HL-60/S4 treated with retinoic acid at 250 ng/mL for 4 days and 3 days (cell line): Measurements from ENCODE around the gene INSIG1.

Experiments used
- in situ Hi-C: fragments of 300-500 bp; cut with MboI; formaldehyde crosslinking; loops from 2 replicates; pipeline ENCODE4 v1.7.0; 2022; ENCODE audit warnings: low sequenced_read_pairs

Gene INSIG1

DNA sequence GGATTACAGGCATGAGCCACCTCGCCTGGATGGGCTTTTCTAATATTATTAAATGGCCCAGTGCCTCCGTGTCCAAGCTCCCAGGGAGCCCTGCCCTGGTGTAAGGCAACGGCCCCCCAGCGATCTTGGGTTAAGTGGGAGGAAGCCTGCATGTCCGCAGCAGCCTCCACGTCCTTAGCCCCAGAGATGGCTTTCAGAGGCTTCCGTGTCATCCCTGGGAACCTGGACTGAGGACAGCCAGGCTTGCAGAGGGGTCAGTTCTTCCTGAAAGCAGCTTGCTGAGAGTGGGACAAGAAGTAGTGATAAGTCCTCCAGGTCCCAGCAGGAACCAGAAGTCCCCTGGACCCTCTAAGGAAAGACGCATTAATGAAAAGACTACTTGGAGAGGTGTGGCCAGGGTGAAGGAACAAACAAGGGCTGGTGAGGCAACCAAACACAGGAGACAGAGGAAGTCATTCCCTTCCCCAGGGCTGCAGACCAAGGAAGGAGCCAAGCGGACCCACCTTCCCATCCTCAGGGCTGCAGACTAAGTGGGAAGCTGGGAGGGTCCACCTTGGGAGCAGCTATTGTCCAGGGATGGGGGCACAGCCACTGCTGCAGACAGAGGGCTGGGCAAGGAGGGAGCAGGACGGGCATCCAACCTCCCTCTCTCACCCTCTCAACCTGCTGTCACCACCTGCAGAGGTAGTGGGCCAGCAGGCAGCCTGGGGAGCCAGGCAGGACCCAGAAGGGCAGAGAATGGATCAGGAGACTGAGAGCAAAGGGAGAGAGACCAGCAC is 13.0 kb upstream of the INSIG1 start:
- in situ Hi-C loops: no loop called here

DNA sequence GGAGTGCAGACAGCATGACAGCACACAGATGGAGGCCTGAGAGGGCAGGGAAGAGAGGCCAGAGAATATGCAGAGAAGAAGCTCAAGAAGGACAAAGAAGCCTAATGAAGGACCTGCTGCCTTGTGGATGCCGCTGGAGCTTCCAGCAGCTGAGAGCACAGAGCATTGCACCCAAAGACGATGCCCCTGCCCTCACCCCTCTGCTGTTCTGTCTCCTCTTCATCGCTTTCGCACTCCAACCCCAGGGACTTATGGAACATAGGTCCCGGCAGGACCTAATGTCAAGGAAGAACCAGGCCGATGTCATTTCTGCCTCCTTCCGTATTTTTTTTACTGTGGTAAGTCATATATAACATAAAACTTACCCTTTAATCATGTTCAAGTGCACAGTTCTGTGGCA is 12.3 kb upstream of the INSIG1 start:
- in situ Hi-C loops: no loop called here

DNA sequence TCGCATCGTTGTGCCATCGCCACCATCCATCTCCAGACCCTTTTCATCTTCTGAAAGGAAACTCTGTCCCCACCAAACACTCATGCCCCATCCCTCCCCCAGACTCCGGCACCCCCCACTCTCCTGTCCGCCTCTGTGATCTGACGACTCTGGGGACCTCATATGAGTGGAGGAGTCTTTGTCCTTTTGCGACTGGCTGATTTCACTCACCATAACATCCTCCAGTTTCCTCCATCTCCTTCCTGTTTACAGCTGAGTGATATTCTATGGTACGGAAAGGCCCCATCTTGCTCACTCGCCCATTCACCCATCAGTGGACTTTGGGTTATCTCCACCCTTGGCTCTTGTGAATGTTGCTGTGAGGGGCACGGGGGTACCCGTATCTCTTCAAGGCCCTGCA is 11.8 kb upstream of the INSIG1 start:
- in situ Hi-C loops: no loop called here

DNA sequence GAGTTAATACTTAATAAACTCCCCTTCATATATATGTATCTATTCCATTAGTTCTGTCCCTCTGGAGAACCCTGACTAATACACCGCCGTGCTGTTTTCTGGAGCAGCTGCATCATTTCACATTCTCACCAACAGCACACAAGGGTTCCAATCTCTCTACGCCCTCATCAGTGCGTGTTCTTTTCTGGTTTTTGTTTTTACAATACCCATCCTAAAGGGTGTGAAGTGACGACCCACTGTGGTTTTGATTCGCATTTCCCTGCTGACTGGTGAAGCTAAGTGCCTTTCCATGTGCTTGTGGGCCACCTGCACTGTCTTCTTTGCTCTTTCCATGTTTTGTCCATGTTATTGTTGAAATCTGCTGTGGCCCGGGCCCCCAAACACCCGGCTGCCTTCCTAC is 11.0 kb upstream of the INSIG1 start:
- in situ Hi-C loops: no loop called here

DNA sequence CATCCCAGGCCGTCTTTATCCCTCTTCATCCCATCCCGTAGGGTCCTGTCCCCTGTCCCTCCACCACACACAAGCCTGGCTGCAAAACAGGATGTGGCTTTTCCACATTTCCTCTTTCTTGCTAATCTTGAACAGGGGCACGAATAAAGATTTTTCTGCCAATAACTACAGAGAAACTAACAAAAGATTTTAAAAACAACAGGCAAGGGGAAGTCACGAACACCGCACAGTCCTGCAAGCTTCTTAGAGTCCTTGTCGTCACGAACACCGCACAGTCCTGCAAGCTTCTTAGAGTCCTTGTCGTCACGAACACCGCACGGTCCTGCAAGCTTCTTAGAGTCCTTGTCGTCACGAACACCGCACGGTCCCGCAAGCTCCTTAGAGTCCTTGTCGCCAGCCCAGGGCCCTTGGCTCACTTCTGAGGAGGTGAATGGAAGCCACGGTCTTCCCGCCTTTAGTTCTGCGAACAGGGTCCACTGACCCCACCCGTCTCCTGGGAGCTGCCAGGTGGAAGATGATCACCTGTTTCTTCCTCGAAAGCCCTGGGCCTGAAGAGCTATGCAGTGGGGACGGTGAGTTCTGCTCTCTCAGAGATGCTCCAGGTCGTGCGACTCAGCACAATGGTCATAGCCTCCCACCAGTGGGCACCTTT is 10.3 kb upstream of the INSIG1 start:
- in situ Hi-C loops: no loop called here

DNA sequence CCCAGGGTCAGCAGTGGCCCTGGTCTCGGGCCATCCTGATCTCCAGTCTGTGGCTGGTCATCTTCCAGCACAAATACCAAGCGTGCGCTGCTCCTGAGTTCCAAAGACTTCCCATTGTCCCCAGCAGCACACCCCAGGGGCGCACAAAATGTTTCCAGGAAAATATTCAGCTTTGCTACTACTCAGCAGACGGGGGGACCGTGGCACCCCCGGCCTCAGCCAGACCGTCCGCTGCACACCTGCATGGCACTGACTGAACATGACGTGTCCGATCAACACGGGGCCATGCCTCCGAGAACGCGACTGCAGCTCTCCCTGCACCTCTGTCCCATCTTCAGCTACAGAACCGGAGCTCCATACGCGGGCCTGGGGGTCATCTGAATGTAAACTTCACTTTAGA is 9.6 kb upstream of the INSIG1 start:
- in situ Hi-C loops: no loop called here

DNA sequence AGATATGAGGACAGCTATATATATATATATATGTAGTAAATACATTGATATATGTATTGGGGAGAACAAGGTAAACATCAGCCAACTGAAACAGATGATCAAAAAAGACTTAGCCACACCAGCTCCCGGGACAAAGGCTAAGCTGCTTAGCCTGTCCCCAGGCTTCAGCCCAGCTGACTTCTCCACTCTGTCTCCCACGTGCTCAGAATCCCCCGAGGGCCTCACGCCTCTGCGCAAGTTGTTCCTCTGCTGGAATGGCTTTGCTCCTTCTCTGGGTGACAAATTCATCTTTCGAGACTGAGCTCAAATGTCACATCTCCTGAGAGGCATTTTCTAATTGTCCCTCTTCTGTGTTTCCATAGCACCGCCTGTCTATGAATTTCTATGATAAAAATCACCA is 8.6 kb upstream of the INSIG1 start:
- in situ Hi-C loops: no loop called here

DNA sequence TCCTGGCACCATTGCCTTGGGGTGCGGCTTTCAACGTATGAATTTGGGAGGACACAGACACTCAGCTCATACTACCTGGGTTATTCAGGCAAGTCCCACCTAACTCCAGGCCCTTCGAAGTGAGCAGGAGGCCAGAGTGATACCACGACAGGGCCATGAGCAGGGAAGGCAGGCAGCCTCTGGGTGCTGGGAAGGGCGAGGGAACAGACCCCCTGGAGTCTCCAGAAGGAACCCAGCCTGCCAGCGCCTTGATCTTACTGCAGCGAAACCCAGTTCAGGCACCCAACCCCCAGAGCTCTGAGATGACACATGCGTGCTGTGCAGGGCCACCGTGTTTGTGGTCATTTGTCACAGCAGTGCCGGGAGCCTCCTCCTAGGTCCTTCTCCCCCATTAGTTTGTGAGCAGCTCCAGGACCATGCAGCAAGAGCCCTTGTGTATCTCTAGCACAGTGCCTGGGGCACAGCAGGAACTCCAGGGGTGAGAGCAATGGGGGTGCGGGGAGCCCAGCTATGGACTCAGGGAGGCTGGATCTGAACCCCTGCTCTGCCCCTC is 7.7 kb upstream of the INSIG1 start:
- in situ Hi-C loops: no loop called here

DNA sequence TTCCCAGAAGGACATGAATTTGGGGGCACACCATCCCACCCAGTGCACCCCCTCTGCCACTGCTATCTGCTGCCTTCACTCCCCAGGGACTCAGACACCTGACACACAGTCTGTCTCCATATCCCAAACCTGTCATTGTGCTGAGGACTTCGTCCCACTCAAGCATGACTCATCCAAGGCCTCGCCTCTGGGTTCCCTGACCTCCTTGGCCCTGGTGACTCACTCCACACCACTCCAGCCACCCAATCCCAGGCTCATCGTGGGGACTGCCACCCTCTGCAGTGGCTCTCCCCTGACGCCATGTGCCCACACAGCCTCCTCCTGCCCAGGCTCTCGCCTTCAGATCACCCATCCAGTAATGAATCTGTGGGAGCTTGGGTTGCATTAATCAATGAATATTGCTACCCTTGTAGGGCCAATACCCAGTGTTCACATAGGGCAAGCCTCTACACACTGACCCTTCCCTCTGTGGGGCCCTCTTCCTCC is 6.6 kb upstream of the INSIG1 start:
- in situ Hi-C loops: no loop called here

DNA sequence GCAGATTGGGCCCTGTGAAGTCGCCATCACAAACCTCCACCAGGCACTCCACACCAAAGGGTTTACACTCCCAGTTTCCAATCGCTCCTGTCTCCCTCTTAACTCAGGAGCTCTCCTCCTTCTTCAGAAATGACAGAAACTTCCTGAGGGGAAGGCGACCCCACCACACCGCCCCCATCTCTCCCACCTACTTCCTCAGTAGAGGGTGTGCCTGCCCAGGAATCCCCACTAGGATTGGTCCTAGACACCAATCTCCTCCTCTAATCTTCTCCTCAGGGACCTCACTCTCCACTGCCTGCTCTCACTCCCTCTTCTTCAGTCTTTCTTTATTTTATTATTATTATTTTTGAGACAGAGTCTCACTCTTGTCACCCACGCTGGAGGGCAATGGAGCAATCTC is 5.9 kb upstream of the INSIG1 start:
- in situ Hi-C loops: no loop called here

DNA sequence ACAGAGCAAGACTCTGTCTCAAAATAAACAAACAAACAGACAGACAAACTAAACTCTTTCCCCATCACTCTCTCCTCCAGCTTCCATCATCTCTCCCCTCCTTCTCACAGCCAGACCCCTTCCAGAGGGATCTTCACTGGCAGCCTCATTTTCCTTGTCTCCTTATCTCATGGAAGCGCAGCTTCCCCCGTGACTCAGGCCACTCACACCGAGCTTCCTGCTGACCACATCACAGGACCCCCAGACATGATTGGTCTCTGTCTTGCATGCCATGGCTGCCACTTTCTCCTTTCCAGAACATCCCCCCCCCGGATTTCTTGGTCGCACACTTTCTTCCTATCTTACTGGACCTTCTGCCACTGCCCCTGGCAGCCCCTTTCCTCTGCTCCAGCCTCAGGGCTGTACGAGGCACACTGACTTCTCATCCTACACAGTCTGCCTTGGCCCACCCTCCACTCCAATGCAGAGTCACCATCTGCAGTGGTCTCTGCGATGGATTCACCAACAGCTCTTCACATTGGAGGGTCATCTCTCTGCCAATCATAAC is 4.9 kb upstream of the INSIG1 start:
- in situ Hi-C loops: no loop called here

DNA sequence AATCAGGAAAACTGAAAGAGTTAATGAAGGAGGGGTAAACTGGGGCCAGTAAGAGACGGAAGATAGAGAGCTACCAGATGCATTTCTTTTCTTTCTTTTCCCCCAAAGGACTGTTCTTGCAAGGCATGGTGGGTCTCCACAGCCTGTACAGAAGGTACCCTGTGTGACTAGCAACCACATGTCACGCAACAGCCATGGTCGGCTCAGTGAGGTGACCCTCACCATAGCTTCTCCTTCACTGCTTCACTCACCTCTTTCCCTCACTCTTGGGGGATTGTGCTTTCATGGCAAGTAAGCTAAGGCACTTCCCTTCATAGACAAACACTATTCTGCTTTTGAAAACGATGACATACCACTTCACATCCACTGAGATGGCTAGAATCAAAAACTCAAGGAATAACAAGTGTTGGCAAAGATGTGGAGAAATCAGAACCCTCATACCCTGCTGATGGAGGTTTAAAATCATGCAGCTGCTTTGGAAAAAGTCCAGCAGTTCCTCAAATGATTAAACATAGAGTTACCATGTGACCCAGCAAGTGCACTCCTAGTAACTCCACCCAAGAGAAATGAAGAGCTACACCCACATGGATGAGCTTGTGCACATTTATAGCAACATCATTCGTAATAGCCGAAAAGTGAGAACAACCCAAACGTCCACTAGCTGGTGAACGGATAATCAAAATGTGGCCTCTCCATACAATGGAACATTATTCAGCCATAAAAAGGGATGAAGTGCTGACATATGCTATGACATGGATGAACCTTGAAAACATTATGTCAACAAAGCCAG is 3.8 kb upstream of the INSIG1 start:
- in situ Hi-C loops: no loop called here

DNA sequence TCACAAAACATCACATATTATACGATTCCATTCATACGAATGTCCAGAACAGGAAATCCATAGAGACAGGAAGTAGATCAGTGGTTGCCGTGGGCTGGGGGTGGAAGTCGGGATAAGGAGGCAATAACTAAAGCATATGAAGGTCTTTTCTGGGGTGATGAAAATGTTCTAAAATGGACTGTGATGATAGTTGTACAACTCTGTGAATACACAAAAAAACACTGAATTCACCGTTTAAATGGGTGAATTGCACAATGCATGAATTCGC is 3.2 kb upstream of the INSIG1 start:
- in situ Hi-C loops: no loop called here

DNA sequence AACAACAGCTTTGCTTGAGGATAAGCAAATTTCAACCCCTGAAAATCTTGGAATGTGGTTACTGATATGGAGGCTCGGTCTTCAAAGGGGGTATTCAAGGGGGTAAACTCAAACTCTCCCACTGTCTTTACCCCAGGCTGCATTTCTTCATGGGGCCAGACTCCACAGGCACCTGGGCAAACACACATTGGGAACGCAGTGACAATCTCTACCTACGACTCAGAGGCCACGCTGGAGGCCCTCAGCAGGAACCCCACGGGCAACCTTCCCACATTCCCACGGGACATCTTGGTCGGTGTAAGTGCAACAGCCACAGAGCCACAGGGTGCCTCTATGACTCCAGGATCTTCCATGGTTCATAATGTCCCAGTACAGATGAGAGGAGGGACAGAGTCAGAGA is 2.2 kb upstream of the INSIG1 start:
- in situ Hi-C loops: no loop called here

DNA sequence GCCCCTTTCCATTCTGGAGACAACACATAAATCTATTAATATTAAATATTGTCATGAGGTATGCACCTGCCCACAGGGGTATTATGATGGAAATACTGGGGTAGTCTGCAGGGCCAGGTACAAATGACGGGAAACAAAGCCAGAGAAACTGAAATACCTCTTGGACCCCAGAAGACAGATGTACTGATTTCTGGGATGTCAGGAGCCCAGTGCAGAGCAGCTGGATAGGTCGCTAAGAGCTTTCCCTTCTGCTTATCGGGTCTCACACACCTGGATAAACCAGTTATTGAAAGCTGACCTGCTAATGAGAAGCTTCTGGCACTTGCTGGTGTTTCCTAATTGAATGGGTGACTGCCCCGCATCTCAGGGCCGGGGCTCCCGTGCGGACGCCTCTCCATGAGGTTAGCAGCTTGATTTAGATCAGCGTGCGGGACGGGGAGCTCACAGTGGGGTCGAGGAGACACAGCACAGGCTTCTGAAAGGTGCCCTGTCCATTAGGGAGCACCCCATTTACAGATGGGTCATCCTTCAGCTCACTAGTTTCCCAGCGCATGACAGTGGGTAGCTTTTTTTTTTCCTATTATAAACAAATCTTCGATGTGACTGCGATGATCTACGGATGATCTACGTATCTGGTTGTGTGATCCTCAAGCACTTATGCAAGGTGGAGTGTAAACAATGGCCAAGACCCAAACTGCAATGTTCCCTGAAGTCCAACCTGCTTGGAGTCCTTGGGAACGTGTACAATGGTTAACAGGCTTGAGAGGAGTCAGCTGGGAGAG is 1.5 kb upstream of the INSIG1 start:
- in situ Hi-C loops: no loop called here

DNA sequence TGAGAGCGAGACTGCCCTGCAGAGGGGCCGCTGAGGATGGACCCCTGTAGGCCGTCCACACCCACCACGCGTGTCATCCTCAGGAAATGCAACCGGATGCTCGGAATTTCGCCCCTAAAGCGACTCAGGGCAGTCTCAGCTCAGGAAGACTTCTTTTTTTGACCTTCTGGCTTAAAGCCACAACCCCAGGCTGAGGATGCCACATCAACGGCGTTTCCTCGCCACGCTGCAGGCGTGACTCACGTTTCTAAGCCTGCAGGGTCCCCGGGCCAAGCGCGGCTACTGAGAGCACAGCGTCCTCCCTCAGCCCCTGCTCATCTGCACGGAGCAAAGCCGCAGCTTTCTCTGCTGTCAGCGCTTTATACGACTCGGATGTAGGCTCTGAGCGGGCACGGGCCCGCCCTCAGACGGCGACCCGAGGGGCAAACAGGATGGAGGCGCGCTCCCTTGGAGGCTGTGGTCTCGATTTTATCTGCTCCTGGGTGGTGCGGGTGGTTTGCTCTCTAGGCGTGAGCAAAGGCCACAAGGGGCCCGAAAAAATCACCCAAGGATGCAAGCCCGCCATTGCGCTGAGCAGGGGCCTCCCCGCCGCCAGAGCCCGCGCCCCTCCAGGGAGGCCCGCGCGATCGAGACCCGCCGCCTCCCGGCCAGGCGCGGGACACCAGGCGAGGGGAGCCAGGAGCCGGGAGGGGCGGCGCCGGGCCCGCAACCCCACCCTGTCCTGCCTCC is 726 bp upstream of the INSIG1 start:
- in situ Hi-C loops: no loop called here

DNA sequence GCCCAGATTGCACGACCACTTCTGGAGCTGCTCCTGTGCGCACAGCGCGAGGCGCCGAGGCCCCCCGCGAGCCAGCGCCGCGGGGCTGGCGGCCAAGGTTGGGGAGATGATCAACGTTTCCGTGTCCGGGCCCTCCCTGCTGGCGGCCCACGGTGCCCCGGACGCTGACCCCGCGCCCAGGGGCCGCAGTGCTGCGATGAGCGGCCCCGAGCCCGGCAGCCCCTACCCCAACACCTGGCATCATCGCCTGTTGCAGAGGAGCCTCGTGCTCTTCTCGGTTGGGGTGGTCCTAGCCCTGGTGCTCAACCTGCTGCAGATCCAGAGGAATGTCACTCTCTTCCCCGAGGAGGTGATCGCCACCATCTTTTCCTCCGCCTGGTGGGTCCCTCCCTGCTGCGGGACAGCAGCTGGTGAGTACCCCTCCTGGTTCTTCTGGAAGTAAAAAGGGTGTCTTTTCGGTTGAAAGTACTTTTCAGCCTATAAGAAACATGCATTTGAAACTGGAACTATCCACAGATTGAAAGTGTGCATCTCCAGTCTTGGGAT is 683 bp downstream of the INSIG1 start:
- in situ Hi-C loops: no loop called here

DNA sequence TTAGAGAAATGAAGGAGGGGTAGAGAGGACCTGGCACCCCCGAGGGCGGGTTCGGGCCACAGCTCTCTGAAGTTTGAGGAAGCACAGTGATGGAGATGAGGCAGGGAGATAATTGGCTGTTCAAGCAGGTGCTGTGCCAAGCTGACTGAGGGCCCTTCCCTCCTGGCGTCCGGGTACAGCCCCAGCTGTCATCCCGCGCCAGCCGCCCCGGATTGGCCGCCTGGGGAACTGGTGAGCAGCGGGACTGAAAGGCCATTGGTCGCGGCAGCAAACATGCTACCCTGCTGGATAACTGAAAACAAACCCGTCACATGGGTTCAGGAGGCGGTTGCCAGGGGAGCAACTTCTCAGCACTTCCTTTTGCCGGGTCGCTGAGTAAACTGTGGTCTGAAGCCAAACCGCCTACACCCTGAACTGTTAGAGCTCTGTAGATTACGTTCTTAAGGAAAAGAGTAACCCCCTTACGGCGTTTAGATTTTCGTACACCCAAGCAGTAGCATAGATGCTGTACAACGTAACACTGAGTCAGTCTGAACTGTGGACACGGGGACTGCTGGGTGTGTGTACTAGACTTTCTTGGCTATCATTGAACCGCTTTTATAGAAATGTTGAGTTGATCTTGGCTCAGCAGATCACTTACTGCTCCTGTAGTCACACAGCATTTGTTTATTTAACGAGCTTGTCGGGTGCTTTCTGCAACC is 1.3 kb downstream of the INSIG1 start:
- in situ Hi-C loops: no loop called here

DNA sequence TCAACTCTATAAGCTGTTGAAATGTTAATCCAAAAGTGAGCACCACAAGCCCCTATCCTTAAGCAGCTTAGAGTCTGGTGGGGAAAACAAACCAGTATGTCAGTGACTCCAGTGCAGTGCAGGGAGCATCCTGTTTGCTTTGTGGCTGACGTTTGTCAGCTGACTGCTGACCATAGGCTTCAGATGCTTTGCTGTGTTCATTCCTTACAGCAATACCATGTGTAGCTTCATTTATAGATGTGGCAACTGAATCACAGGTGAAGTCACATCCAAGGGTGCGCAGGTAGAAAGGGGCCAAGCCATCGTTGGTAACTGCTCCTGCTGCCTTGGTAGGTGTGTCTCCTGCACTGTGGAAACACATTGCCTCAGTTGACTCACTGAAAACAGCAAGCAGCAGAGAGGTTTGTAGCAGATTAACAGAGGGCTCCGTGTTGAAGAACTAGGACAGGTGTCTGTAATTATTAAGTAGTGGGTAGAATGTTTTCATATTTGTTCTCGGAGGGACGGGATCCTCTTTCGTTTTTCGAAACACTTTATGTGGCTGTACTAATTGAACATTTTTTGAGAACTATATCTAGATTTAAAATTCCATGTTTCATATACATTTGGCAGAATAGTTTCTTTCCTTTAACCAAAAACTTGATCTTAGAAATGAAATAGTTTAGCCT is 2.0 kb downstream of the INSIG1 start:
- in situ Hi-C loops: no loop called here
